H1 (cell line): ENCODE results near the gene SSB. TPM values are rescaled to one million over a fixed set of nuclear protein-coding genes. Genes with fewer than 3 reads are reported as not detected.

Experiments
- CTCF ChIA-PET: fragments of 300-600 bp; sonication (Branson Sonifier 250); formaldehyde crosslinking; loops from one replicate; lab custom pipeline; 2021; ENCODE audit not compliant: partially characterized antibody; lab: Charles Lee
- POLR2A ChIA-PET: fragments of 300-600 bp; sonication (Branson Sonifier 250); formaldehyde crosslinking; loops from one replicate; lab custom pipeline; 2021; ENCODE audit warnings: inconsistent platforms; ENCODE audit not compliant: partially characterized antibody; lab: Charles Lee
- DNase-seq, 2 experiments: peaks; one replicate each; pipeline versions ENCODE4 v3.0.0 to v3.0.0-alpha.2; 2010 to 2022; ENCODE audit warnings: low spot score in 2 of 2, low read depth in 1 of 2, mixed read lengths in 1 of 2
- FAIRE-seq: peaks from 2 replicates; lab custom pipeline; 2011; peaks lifted over from hg19 to GRCh38; lab: Jason Lieb, UNC
- H2AFZ ChIP-seq: 2 replicates; pipeline ENCODE4 v1.8.1; 2012; ENCODE audit warnings: low read length, inconsistent platforms
- H2AK5ac ChIP-seq: 2 replicates; pipeline ENCODE4 v1.6.1; 2013; ENCODE audit warnings: low read depth, low read length
- H2BK120ac ChIP-seq: replicated peaks from 2 replicates; pipeline ENCODE3; 2013; ENCODE audit warnings: low read depth, low read length, inconsistent platforms
- H2BK12ac ChIP-seq: 2 replicates; pipeline ENCODE4 v1.6.1; 2013; ENCODE audit warnings: low read depth, low read length
- H2BK15ac ChIP-seq: 2 replicates; pipeline ENCODE4 v1.6.1; 2013; ENCODE audit warnings: low read length
- H2BK20ac ChIP-seq: 2 replicates; pipeline ENCODE4 v1.6.1; 2013; ENCODE audit warnings: low read length
- H2BK5ac ChIP-seq: 2 replicates; pipeline ENCODE4 v1.6.1; 2013; ENCODE audit warnings: low read depth, low read length
- H3K14ac ChIP-seq: 2 replicates; pipeline ENCODE4 v1.6.1; 2013; ENCODE audit warnings: inconsistent platforms; ENCODE audit not compliant: insufficient read length
- H3K18ac ChIP-seq: 2 replicates; pipeline ENCODE4 v1.6.1; 2013; ENCODE audit warnings: low read length; ENCODE audit errors: extremely low read depth
- H3K23ac ChIP-seq: 2 replicates; pipeline ENCODE4 v1.6.1; 2013; ENCODE audit warnings: inconsistent platforms; ENCODE audit not compliant: insufficient read length
- H3K23me2 ChIP-seq: 2 replicates; pipeline ENCODE4 v1.6.1; 2013; ENCODE audit warnings: low read depth, low read length
- H3K27ac ChIP-seq: 2 replicates; pipeline ENCODE4 v1.6.1; 2011; ENCODE audit warnings: low read depth, low read length, inconsistent platforms
- H3K27me3 ChIP-seq, 4 experiments: replicated peaks in 1 of 4; 1 replicate in 1 of 4; 2 replicates in 3 of 4; pipeline versions ENCODE4 v1.6.1 to v1.8.1; 2011 to 2013; ENCODE audit warnings: low read length in 3 of 4, mild to moderate bottlenecking in 3 of 4, inconsistent platforms in 2 of 4, mixed read lengths in 2 of 4, moderate library complexity in 1 of 4; ENCODE audit not compliant: control insufficient read depth in 3 of 4, insufficient read depth in 3 of 4; ENCODE audit errors: extremely low read depth in 1 of 4
- H3K36me3 ChIP-seq, 4 experiments: 2 replicates each; pipeline versions ENCODE4 v1.6.1 to v1.8.1; 2011 to 2013; ENCODE audit warnings: mild to moderate bottlenecking in 4 of 4, low read length in 3 of 4, moderate library complexity in 2 of 4, control low read depth in 1 of 4, inconsistent platforms in 1 of 4; ENCODE audit not compliant: insufficient read depth in 4 of 4, control insufficient read depth in 2 of 4
- H3K4ac ChIP-seq: replicated peaks from 2 replicates; pipeline ENCODE3; 2013; ENCODE audit warnings: low read length, low read depth, mixed read lengths, inconsistent platforms; ENCODE audit not compliant: insufficient read length
- H3K4me1 ChIP-seq, 4 experiments: replicated peaks in 1 of 4; 1 replicate in 1 of 4; 2 replicates in 3 of 4; pipeline versions ENCODE4 v1.6.1 to v1.8.1; 2011 to 2013; ENCODE audit warnings: low read length in 3 of 4, inconsistent platforms in 2 of 4, mixed read lengths in 1 of 4; ENCODE audit not compliant: insufficient read depth in 4 of 4, control insufficient read depth in 3 of 4
- H3K4me2 ChIP-seq, 2 experiments: 2 replicates each; pipeline versions ENCODE4 v1.6.1 to v1.8.1; 2011 to 2013; ENCODE audit warnings: low read depth in 2 of 2, low read length in 2 of 2, control low read depth in 1 of 2, inconsistent platforms in 1 of 2, mild to moderate bottlenecking in 1 of 2; ENCODE audit not compliant: insufficient read depth in 1 of 2
- H3K4me3 ChIP-seq, 4 experiments: fragments of 200-600, 300-600 bp in 1 of 4; sonication (generic), shearing (Covaris generic), sonication (Bioruptor Twin) in 1 of 4; 2 replicates each; pipeline versions ENCODE4 v1.5.1 to v1.8.1; 2011 to 2016; ENCODE audit warnings: low read length in 4 of 4, low read depth in 3 of 4, control low read depth in 2 of 4, inconsistent platforms in 2 of 4, mild to moderate bottlenecking in 2 of 4, mixed read lengths in 1 of 4, moderate library complexity in 1 of 4; ENCODE audit not compliant: insufficient read depth in 2 of 4; ENCODE audit errors: extremely low read depth in 1 of 4
- H3K56ac ChIP-seq: replicated peaks from 2 replicates; pipeline ENCODE3; 2013; ENCODE audit warnings: low read depth, mild to moderate bottlenecking, mixed read lengths, low read length, inconsistent platforms; ENCODE audit not compliant: insufficient read length
- H3K79me1 ChIP-seq: 2 replicates; pipeline ENCODE4 v1.6.1; 2013; ENCODE audit warnings: low read depth, low read length, control low read depth
- H3K79me2 ChIP-seq, 2 experiments: 2 replicates each; pipeline versions ENCODE4 v1.6.1 to v1.8.1; 2012 to 2013; ENCODE audit warnings: low read length in 2 of 2, mild to moderate bottlenecking in 2 of 2, inconsistent platforms in 1 of 2; ENCODE audit not compliant: insufficient read depth in 2 of 2, control insufficient read depth in 1 of 2
- H3K9ac ChIP-seq, 4 experiments: replicated peaks in 1 of 4; 1 replicate in 1 of 4; 2 replicates in 3 of 4; pipeline versions ENCODE4 v1.6.1 to v1.8.1; 2011 to 2013; ENCODE audit warnings: low read depth in 3 of 4, low read length in 3 of 4, control low read depth in 2 of 4, mild to moderate bottlenecking in 2 of 4, moderate library complexity in 2 of 4, inconsistent platforms in 1 of 4; ENCODE audit errors: extremely low read depth in 1 of 4
- H3K9me3 ChIP-seq, 2 experiments: 2 replicates each; pipeline versions ENCODE4 v1.6.1 to v1.8.1; 2012 to 2013; ENCODE audit warnings: mild to moderate bottlenecking in 2 of 2, moderate library complexity in 2 of 2, control low read depth in 1 of 2, inconsistent platforms in 1 of 2, low read depth in 1 of 2, low read length in 1 of 2, mixed read lengths in 1 of 2; ENCODE audit not compliant: insufficient read depth in 2 of 2
- H4K20me1 ChIP-seq, 2 experiments: replicated peaks in 1 of 2; 2 replicates each; pipeline versions ENCODE3 to v1.8.1; 2011 to 2013; ENCODE audit warnings: inconsistent platforms in 2 of 2, low read length in 2 of 2, mild to moderate bottlenecking in 1 of 2; ENCODE audit not compliant: insufficient read depth in 2 of 2, control insufficient read depth in 1 of 2
- H4K5ac ChIP-seq: 2 replicates; pipeline ENCODE4 v1.6.1; 2013; ENCODE audit warnings: low read length, low read depth, mixed read lengths, inconsistent platforms; ENCODE audit not compliant: insufficient read length
- H4K8ac ChIP-seq: 2 replicates; pipeline ENCODE4 v1.8.0; 2013; ENCODE audit warnings: mild to moderate bottlenecking, moderate library complexity, low read length, inconsistent platforms; ENCODE audit not compliant: insufficient read depth; ENCODE audit errors: extremely low read depth
- H4K91ac ChIP-seq: replicated peaks from 2 replicates; pipeline ENCODE3; 2013; ENCODE audit warnings: low read length, mixed read lengths, inconsistent platforms; ENCODE audit not compliant: insufficient read length
- ASH2L ChIP-seq: fragments of 200-600, 300-600 bp; sonication (generic); IDR thresholded peaks from one replicate; pipeline ENCODE4 v1.7.1; 2017; ENCODE audit warnings: low read length
- ATF2 ChIP-seq: IDR thresholded peaks from 2 replicates; pipeline ENCODE4 v1.6.1; 2012; ENCODE audit warnings: low read length, inconsistent platforms
- BACH1 ChIP-seq: IDR thresholded peaks from 2 replicates; pipeline ENCODE4 v1.6.1; 2012; ENCODE audit warnings: low read length, improper control_type of control experiment
- BRCA1 ChIP-seq: IDR thresholded peaks from 2 replicates; pipeline ENCODE4 v1.6.1; 2012; ENCODE audit warnings: low read depth, low read length, improper control_type of control experiment
- CEBPB ChIP-seq: IDR thresholded peaks from 2 replicates; pipeline ENCODE4 v1.6.1; 2012; ENCODE audit warnings: low read depth, low read length
- CHD1 ChIP-seq: IDR thresholded peaks from 2 replicates; pipeline ENCODE4 v1.6.1; 2012; ENCODE audit warnings: low read depth, low read length, improper control_type of control experiment
- FOSL1 ChIP-seq: IDR thresholded peaks from 2 replicates; pipeline ENCODE4 v1.6.1; 2011; ENCODE audit warnings: mild to moderate bottlenecking, low read depth, low read length, moderate library complexity; ENCODE audit not compliant: insufficient read depth
- KDM1A ChIP-seq: fragments of 200-600, 300-600 bp; sonication (generic); IDR thresholded peaks from 2 replicates; pipeline ENCODE4 v1.7.1; 2016; ENCODE audit warnings: mild to moderate bottlenecking, low read length, borderline replicate concordance
- SIN3A ChIP-seq, 2 experiments: IDR thresholded peaks in 1 of 2; conservative IDR thresholded peaks in 1 of 2; 2 replicates each; pipeline ENCODE4 v1.6.1; 2011 to 2012; ENCODE audit warnings: low read length in 2 of 2, improper control_type of control experiment in 1 of 2, low read depth in 1 of 2, mild to moderate bottlenecking in 1 of 2
- SIX5 ChIP-seq: IDR thresholded peaks from 2 replicates; pipeline ENCODE4 v1.6.1; 2011; ENCODE audit warnings: mild to moderate bottlenecking, low read depth, low read length
- TAF7 ChIP-seq: optimal IDR thresholded peaks from 2 replicates; pipeline ENCODE3; 2011; ENCODE audit warnings: low read depth, mild to moderate bottlenecking, inconsistent platforms, low read length, moderate library complexity, borderline replicate concordance
- WGBS, 2 experiments: shearing (Covaris generic) in 1 of 2; methylation state at CpG; one replicate each; pipeline versions ENCODE4 v1.1.6 to v1.1.7; 2013 to 2015; ENCODE audit warnings: low lambda C conversion rate in 2 of 2, mixed read lengths in 2 of 2, inconsistent platforms in 1 of 2, low coverage in 1 of 2, missing lambda C conversion rate in 1 of 2; ENCODE audit not compliant: insufficient replicate concordance in 2 of 2, insufficient coverage in 1 of 2, insufficient read length in 1 of 2; ENCODE audit errors: extremely low coverage in 1 of 2, missing lambda C conversion rate in 1 of 2; 5-methylcytosine and 5-hydroxymethylcytosine counted together
- polyA plus RNA-seq, 7 experiments: library from polyadenylated mRNA; depleted of rRNA in 3 of 7; stranded (reverse) in 5 of 7; unstranded in 2 of 7; fragments of >200 nt in 5 of 7; fragments of 200-250 nt in 2 of 7; gene quantifications; 1 replicate in 5 of 7; 2 replicates in 1 of 7; 4 replicates in 1 of 7; pipeline versions ENCODE4 v1.2.1 to v1.2.3, GENCODE V29; 2011 to 2013; ENCODE audit warnings: missing spikeins in 2 of 7, mixed read lengths in 2 of 7
- total RNA-seq: library from RNA; stranded (reverse); fragmentation: NEBNext Ultra II Directional; extraction: Animal tissue kit (Norgen Biotek cat#: 25700); gene quantifications from 2 replicates; pipeline ENCODE4 v1.2.1, GENCODE V29; 2021

SSB gene
- total and polyA plus RNA-seq, 2 of the 8 experiments (the other 6 are each of a cell fraction or from before 2014, with no cell fraction given): 60.8 to 270 TPM

DNA sequence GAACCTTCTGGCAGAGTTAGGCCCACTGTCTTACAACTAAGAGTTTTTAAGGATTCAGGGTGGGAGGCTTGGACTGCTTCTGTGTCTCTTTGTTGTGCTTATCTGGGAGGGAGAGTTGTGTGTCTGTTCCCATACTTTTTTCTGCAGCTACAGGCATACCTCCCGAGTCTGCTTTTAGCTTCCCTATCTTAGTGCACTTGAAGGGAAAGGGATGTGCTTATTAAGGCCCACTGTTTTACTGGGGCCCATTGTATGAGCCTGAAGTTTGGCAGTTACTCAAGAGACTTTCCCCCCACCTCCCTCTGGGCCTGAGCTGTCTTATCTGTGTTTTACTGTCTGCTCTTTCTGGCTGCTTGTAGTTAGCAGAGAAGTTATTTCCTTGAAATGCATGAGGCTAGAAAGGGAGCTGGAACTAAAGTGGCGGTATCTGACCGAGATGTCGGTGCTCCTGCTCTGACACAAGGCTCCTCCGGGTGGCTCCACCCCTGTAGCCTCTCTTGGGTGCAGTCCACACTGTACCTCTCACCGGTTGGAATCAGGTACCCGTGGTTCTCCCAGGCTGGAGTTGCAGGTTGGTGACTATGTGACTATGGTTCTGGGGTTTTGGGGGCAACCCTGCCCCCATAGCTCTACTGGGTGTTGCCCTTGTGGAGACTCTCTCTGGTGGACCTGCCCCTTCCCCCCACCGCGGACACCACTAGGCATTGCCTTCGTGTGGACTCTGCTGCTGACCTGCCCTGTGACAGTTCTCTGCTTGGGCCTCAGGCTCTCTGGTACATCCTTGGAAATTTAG, 41.5 kb downstream of the SSB start:
- no peaks in the 10 kb centered on the region for H3K79me1 ChIP-seq
- H3K9me3 ChIP-seq: no peaks in the 10 kb centered on the region
- H2BK15ac ChIP-seq: no peak overlapping the region
- H3K79me2 ChIP-seq: peaks cover 0 to 23% of the 10 kb centered on the region in 2 experiments; a peak in 1 of 4 replicates
- no peak overlapping the region for H3K4me3 ChIP-seq
- H3K27me3 ChIP-seq: no peaks in the 10 kb centered on the region
- DNase-seq (no peak), FAIRE-seq (no peak)
- no peaks in the 10 kb centered on the region for H3K4me1 ChIP-seq
- H3K9ac ChIP-seq: no peak overlapping the region
- H2BK5ac ChIP-seq: no peak overlapping the region
- H4K91ac ChIP-seq: no peak overlapping the region
- H4K5ac ChIP-seq: no peak overlapping the region
- no peak overlapping the region for H3K18ac ChIP-seq
- no peak overlapping the region for H2BK20ac ChIP-seq
- H3K14ac ChIP-seq: no peak overlapping the region
- H3K23me2 ChIP-seq: no peaks in the 10 kb centered on the region
- H3K4ac ChIP-seq: no peak overlapping the region
- no peak overlapping the region for H3K27ac ChIP-seq
- no peak overlapping the region for H3K23ac ChIP-seq
- H4K20me1 ChIP-seq: no peaks in the 10 kb centered on the region
- no peak overlapping the region for H2BK12ac ChIP-seq
- H3K4me2 ChIP-seq: no peak overlapping the region
- no peak overlapping the region for H2AK5ac ChIP-seq
- WGBS, 2 experiments: 84% methylated on average over 10 of the region's 10 CpGs; no CpG with 5 or more reads in 1 of the 2 experiments
- H3K36me3 ChIP-seq: peaks cover 0 to 3% (median 0%) of the 10 kb centered on the region in 4 experiments; a peak in 1 of 8 replicates
- no peak overlapping the region for H2AFZ ChIP-seq
- ChIA-PET CTCF (interaction anchor here (1.1 to 2.3 kb wide), 2 partner anchors 12 to 24 kb away, joined by 3 to 9 read pairs; partner anchors contain the start of gene UBR3), POLR2A (interaction anchor here (2.9 kb wide), 1 partner anchor 12 kb away, joined by 7 read pairs; the partner anchor contains the start of gene UBR3)
- H3K56ac ChIP-seq: no peak overlapping the region
- no peak overlapping the region for H4K8ac ChIP-seq
- H2BK120ac ChIP-seq: no peak overlapping the region
- TF ChIP-seq SIN3A (conservative IDR thresholded peaks at IDR 0.05 in 1 of 2, IDR thresholded peaks at IDR 0.05 in 1 of 2; ENCODE audit: low read depth in 1 of 2, low read length in 2 of 2): no peak
- no peak for TF ChIP-seq TAF7
- no peak for TF ChIP-seq CHD1
- TF ChIP-seq CEBPB: no peak
- TF ChIP-seq BRCA1: no peak
- TF ChIP-seq ASH2L: no peak
- no peak for TF ChIP-seq SIX5
- no peak for TF ChIP-seq ATF2
- TF ChIP-seq KDM1A: no peak
- TF ChIP-seq BACH1: no peak
- TF ChIP-seq FOSL1: no peak
